ENCODE data around the gene MTF2.

Gene MTF2

GRCh38 chr1:93095804-93096585, 16.9 kb downstream of the MTF2 start:
- no peak for DNase-seq (ENCODE audit: low read depth)
- no peak for TF ChIP-seq CTCF (conservative IDR thresholded peaks at IDR 0.05; ENCODE audit: control insufficient read depth, insufficient read depth, low read depth, low read length)
- no peak overlapping the region for H3K4me3 ChIP-seq (ENCODE audit: control insufficient read depth, low read depth, low read length)

GRCh38 chr1:93102142-93102541, 23.1 kb downstream of the MTF2 start:
- H3K4me3 ChIP-seq (ENCODE audit: control insufficient read depth, low read depth, low read length): no peak overlapping the region
- no peak for DNase-seq (ENCODE audit: low read depth)
- no peak for TF ChIP-seq CTCF (conservative IDR thresholded peaks at IDR 0.05; ENCODE audit: control insufficient read depth, insufficient read depth, low read depth, low read length)

DNA sequence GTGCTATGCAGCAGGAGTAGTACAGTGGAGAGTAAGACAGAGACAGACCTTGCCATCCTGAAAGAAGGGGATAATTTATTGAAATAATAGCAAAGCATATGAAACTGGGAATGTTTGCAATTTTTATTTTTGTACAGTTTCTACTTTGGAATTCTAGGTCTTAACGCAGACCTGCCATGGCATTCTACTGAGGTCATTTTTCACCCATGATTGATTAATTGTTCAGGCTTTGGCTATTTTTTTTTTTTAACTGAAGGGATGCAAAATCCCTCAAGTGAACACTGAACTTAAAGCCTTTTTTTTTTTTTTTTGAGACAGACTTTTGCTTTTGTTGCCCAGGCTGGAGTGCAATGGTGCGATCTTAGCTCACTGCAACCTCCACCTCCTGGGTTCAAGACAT, 27.1 kb downstream of the MTF2 start:
- H3K4me3 ChIP-seq (ENCODE audit: control insufficient read depth, low read depth, low read length): no peak overlapping the region
- TF ChIP-seq CTCF (conservative IDR thresholded peaks at IDR 0.05; ENCODE audit: control insufficient read depth, insufficient read depth, low read depth, low read length): no peak
- DNase-seq (ENCODE audit: low read depth): no peak

DNA sequence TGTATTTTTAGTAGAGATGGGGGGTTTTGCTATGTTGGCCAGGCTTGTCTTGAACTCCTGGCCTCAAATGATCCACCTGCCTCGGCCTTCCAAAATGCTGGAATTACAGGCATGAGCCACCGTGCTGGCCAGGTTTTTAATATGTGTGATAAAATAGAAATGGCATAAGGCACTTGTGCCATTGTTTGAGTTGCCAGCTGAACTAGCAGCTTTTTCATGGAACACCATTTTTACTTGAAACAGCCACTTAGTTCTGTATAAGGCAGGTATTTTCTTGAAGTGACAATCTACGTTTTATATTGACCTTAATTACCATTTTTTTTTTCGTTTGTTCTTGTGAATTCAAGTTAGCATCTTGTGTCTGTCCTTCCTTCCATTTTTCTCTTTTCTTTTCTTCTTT, 28.3 kb downstream of the MTF2 start:
- H3K4me3 ChIP-seq (ENCODE audit: control insufficient read depth, low read depth, low read length): no peak overlapping the region
- no peak for DNase-seq (ENCODE audit: low read depth)
- TF ChIP-seq CTCF (conservative IDR thresholded peaks at IDR 0.05; ENCODE audit: control insufficient read depth, insufficient read depth, low read depth, low read length): no peak

DNA sequence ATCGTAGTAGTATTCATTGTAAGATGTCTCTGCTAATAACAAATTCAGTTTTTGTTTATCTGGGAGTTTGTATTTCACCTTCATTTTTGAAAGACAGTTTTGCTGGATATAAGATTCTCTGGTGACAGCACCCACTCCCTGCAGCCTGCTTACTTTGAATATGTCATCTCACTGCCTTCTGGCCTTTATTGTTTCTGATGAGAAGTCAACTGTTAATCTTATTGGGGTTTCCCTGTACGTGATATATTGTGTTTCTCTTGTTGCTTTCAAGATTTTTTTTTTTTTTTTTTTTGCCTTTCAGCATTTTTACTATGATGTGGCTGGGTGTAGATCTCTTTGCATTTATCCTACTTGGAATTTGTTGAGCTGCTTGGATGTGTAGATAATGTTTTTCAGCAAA, 29.3 kb downstream of the MTF2 start:
- no peak overlapping the region for H3K4me3 ChIP-seq (ENCODE audit: control insufficient read depth, low read depth, low read length)
- DNase-seq (ENCODE audit: low read depth): no peak
- TF ChIP-seq CTCF (conservative IDR thresholded peaks at IDR 0.05; ENCODE audit: control insufficient read depth, insufficient read depth, low read depth, low read length): no peak

DNA sequence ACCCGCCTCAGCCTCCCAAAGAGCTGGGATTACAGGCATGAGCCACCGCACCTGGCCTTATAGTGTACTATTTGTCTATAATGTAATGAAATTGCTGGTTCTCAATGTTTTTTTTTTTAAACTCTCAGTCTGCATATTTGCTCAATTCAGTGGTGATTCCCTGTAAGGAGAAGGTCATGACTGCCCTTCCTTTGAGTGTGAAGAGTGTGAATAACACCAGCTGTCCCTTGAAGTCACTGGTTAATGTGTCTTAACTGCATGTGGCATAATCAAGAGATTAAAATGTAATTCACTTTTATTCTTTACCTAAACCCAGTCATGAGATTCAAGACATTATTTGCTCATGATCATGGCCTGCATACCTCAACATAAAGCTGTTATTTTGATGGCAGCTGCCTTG, 30.5 kb downstream of the MTF2 start:
- no peak overlapping the region for H3K4me3 ChIP-seq (ENCODE audit: control insufficient read depth, low read depth, low read length)
- no peak for DNase-seq (ENCODE audit: low read depth)
- no peak for TF ChIP-seq CTCF (conservative IDR thresholded peaks at IDR 0.05; ENCODE audit: control insufficient read depth, insufficient read depth, low read depth, low read length)

Measured in fibroblast of mammary gland (primary cell).